GM21423 (cell line): ENCODE data around the gene OR1K1.
"Not testable (repeated sequence)": the region's sequence is repeated elsewhere in the genome, so short reads cannot be mapped to it uniquely, and the experiment has no call there.

Experiments used
- ATAC-seq: cut with Tn5 transposase; IDR thresholded peaks from one replicate; pipeline ENCODE4 v1.9.1; 2021; ENCODE audit warnings: mild to moderate bottlenecking, moderate library complexity; ENCODE audit not compliant: unreplicated experiment

OR1K1 gene, protein sequence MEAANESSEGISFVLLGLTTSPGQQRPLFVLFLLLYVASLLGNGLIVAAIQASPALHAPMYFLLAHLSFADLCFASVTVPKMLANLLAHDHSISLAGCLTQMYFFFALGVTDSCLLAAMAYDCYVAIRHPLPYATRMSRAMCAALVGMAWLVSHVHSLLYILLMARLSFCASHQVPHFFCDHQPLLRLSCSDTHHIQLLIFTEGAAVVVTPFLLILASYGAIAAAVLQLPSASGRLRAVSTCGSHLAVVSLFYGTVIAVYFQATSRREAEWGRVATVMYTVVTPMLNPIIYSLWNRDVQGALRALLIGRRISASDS

DNA sequence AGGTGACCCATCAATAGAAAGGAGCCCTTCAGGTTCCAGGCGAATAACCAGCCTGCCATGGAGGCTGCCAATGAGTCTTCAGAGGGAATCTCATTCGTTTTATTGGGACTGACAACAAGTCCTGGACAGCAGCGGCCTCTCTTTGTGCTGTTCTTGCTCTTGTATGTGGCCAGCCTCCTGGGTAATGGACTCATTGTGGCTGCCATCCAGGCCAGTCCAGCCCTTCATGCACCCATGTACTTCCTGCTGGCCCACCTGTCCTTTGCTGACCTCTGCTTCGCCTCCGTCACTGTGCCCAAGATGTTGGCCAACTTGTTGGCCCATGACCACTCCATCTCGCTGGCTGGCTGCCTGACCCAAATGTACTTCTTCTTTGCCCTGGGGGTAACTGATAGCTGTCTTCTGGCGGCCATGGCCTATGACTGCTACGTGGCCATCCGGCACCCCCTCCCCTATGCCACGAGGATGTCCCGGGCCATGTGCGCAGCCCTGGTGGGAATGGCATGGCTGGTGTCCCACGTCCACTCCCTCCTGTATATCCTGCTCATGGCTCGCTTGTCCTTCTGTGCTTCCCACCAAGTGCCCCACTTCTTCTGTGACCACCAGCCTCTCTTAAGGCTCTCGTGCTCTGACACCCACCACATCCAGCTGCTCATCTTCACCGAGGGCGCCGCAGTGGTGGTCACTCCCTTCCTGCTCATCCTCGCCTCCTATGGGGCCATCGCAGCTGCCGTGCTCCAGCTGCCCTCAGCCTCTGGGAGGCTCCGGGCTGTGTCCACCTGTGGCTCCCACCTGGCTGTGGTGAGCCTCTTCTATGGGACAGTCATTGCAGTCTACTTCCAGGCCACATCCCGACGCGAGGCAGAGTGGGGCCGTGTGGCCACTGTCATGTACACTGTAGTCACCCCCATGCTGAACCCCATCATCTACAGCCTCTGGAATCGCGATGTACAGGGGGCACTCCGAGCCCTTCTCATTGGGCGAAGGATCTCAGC lies at the start of gene OR1K1:
TSS of gene OR1K1 (plus strand) at position 58 of the 995 bp plus-strand sequence. CDS start at position 58, 0 bp downstream.
- ATAC-seq = no peak

DNA sequence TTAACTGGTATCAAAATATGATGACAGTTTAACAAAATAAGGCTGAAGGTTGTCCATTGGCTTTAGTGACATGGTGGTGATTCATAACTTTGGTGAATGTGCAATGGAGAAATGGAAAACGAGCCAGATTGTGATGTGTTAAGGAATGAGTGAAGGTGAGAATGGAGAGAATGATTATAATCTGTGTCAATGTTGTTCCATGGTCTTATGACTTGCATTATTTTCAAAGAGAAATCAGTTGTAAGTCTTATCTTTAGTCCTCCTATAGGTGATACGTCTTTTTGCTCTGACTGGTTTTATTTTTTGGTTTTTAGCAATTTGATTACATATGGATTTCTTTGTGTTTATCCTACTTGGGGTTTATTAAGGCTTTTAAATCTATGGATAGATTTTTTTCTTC lies 45.1 kb upstream of the OR1K1 start:
- no peak for ATAC-seq

DNA sequence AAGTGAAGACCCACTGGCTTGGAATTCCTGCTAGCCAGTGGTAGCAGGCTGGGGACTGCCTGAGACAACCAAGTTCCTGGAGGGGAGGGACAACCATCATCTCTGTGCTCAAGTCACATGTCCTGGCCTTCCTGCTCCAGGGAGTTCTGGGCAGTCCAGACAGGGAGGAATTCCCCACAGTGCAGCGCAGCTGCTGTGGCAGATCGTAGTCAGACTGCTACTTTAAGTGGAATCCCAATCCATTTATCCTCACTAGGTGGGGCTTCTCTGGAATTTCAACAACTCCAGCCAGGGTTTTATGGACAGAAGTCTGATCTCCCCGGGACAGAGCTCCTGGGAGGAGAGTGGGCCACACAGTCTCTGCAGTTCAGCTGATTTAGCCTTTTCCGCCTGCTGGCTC lies 32.1 kb upstream of the OR1K1 start:
- no peak for ATAC-seq

DNA sequence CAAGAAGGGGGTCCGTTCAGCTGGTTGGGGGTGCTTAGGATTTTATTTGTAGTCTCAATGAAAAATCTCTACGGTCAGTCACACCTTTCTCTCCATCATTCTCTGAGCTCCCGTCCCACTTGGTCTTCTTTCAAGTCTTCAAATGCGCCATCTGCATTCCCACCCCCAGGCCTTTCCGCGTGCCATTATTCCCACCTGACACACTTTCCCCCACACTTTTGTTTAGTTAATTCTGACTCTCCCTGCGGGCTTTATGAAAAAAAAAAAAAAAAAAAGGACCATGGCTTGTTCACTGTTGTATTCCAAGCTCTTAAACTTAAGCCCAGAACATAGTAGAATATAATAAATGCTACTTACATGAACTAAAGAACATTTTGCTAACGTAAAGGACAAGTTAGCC lies 22.9 kb upstream of the OR1K1 start:
- no peak for ATAC-seq

DNA sequence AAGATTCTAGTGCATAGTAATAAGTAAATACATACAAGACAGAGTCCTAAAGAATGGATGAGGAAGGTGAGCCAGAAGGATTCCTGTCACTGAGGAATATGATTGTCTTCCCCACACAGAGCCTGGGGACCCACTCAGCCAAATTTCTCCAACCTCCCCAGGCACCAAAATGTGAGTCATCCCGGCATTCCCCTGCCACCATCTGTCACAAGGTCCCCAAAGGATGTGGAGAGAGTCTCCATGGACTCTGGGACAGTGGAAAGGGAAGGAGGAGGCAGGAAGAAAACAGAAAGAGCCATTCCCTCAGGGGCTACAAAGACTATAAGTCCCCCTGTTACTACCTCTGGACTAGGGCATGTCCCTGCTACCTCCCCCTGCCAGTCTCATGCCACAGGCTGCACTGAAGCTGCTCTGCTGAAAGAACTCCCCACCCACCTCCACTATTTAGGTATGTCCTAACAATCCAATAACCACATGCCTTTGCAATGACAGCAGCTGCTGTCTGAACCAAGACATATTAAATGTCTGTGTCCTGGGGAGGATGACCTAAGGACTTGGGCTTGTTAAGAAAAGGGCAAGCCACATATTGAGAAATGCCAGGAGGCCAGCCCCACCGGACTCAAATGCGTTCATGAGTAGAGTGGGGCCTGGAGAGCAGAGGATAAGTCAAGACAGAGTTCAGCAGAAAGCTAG lies 21.8 kb upstream of the OR1K1 start:
- no peak for ATAC-seq

DNA sequence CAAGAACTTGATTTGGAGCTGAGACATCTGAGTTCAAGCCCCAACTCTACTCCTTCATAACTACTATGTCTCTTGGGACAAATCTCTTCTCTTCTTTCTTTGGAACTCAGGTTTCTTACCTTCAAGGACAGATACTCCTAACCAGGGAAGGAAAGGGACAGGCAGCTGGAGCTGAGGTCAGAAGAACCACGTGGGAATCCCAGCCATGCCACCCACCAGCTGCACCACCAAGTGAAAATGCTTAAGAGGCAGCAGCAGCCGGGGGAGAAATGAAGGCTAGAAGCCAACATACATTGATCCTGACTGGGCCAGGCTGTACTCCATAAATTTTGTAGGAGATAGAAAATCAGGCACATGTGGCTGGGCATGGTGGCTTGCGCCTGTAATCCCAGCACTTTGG lies 20.7 kb upstream of the OR1K1 start:
- ATAC-seq = no peak

DNA sequence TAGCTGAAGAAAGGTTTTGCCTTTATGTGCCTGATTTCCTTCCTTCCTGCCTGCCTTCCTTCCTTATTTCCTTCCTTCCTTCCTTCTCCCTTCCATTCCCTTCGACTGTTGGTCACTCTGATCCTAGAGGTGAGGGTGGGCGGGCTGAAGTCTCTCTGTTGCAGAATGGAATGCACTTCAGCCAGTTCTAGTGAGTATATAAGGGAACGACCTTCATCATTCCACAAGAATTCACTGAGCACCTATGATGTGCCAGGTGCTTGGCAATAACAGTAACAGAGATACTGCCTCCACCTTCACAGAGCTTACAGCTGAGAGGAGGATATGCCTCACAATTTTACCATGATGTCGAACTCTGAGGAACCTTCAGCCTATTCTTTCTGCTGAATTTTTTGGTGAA lies 19.9 kb upstream of the OR1K1 start:
- ATAC-seq = no peak

DNA sequence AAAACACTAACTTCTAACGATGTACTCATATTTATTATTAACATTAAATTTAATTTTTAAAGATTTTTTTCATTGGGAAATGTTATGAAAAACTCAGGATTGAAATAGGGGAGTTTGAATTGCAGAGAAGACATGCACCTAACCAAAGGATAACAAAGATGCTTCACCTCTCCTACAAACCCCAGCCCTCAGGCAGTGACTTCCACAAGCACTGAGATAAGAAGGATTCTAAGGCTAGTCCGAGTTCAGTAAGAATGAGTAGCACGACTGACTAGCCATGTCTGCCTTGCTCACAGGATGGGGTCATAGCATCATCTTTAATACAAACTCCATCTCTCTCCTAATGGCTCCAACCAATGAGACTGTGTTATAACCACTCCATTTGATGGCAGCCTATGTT lies 18.3 kb upstream of the OR1K1 start:
- no peak for ATAC-seq

DNA sequence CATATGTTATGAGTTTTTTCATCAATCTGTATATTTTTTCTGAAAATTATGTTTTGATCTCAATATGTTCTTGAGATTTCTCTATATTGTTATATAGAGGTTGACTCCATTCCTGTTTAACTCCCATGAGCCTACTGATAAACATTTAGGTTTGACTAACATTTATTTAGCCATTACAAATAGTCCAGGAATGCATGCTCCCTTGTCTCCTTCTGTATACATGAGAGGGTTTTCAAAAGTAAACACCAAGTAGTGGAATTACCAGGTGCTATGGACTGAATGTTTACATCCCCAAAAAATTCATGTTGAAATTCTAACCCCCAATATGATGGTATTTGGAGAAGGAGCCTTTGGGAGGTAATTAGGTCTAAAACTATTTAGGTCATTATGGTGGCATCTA lies 14.7 kb upstream of the OR1K1 start:
- ATAC-seq = no peak

DNA sequence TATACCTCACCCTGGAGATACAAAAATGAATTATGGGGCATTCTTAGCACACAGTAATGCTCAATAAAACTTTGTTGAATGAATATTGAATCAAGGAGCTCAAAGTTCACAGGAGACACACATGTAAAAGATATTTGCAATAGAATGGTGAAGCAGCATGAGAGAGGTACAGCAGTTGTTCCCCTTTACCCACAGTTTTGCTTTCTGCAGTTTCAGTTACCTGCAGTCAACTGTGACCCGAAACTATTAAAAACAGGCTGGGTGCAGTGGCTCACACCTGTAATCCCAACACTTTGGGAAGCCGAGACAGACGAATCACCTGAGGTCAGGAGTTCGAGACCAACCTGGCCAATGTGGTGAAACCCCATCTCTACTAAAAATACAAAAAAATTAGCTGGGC lies 13.6 kb upstream of the OR1K1 start:
- ATAC-seq = no peak

DNA sequence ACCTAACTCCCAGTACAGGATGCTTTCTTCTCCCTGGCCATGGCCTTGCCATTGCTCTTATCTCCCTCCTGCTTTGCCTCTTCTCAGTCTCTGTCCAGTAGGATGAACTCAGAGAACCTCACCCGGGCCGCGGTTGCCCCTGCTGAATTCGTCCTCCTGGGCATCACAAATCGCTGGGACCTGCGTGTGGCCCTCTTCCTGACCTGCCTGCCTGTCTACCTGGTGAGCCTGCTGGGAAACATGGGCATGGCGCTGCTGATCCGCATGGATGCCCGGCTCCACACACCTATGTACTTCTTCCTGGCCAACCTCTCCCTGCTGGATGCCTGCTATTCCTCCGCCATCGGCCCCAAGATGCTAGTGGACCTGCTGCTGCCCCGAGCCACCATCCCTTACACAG lies 11.1 kb upstream of the OR1K1 start, which contains the start of gene OR5C1:
TSS of gene OR5C1 (plus strand) at position 103 of the 400 bp plus-strand sequence. CDS start at position 103, 0 bp downstream.
- no peak for ATAC-seq

DNA sequence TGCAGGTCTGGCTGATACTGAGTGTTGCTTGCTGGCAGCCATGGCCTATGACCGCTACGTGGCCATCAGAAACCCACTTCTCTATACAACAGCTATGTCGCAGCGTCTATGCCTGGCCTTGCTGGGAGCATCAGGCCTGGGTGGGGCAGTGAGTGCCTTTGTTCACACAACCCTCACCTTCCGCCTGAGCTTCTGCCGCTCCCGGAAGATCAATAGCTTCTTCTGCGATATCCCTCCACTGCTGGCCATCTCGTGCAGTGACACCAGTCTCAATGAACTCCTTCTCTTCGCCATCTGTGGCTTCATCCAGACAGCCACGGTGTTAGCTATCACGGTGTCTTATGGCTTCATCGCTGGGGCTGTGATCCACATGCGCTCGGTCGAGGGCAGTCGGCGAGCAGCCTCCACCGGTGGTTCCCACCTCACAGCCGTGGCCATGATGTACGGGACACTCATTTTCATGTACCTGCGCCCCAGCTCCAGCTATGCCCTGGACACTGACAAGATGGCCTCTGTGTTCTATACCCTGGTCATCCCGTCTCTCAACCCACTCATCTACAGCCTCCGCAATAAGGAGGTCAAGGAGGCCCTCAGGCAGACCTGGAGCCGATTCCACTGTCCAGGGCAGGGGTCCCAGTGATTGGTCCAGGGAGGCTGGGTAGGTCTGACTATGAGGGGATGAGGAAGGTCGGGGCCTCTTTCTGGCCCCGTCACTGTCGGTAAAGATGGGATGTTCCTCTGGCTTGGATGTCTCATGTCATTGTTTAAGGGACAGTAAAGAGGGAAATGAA lies 10.5 kb upstream of the OR1K1 start:
- ATAC-seq = no peak

DNA sequence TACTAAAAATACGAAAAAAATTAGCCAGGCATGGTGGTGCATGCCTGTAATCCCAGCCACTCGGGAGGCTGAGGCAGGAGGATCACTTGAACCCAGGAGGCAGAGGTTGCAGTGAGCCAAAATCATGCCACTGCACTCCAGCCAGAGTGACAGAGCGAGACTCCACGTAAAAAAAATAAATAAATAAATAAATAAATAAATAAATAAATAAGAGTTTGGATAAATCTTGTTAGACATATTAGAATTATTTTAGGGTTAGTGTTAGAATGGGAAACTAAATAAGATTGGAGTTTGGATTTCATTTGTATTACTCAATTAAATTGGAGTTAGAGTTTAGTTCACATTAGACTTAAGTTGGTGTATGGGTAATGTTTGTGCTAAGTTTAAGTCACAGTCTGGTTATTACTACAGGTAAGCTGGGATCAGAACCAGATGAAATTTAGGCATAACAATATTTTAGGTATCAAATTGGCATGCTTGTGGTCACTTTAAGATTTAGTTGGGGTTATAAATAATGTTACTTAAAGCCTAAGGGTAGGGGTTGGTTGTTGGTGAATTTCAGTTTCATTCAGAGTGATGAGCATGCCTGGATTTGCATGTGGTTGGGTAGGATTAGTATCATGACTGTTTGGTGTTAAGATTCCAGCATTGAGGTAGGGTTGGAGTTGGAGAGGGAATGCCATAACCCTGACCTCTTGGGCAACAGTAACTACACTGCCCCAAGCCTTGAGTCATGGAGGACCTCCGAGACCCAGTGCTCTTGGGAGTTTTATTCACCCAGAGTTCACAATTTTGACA lies 7.9 kb upstream of the OR1K1 start:
- no peak for ATAC-seq

DNA sequence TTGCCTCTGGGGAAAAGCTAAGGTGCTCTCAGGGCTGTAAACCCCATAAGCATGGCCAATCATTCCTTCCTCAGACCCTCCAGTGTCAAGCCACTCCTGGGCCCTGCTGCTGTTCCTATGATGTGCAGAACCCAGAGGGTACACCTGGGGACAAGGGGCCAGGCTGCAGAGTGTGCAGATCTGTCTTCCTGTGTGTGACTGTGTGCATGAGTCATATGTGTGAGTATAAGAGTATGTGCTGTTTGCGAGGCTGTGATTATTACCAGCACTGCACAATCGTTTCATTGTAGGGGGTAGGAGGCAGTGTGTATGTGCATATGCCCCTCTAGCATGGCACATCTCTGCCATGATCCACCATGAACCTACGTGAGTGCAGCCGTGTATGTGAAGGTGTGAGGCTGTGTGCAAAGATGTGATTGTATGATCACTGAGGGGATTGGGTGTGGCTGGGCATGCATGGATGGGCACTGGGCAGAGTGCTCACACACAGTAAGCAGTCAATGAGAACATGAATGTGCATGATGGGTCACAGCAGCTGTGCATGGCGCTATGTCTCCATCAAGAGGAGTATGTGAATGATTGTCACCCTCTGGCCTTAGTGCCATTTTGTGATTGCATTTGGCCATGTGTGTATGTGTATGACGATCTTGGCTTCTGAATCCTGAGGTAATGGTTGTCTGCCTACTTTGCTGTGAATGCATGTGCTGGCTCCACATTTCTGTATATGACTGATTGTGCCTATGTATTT lies 2.4 kb upstream of the OR1K1 start:
- no peak for ATAC-seq

DNA sequence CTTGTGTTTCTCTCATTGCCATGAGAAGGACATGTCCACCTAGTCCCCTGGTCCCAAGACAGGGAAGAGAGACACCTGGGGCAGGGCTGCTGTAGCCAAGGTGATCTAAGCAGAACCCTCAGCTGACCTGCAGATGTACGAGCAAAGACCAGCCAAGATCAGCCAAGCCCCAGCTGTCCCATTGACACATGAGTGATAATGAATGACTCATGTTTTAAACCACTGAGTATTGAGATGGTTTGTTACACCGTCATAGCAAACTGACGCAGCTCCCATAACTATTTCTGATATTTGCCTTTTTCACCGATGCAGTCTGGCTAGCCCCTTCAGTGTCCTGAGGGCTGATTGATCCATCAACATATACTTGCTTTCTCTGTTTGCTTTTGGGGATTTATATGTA lies 6.7 kb downstream of the OR1K1 start:
- no peak for ATAC-seq

DNA sequence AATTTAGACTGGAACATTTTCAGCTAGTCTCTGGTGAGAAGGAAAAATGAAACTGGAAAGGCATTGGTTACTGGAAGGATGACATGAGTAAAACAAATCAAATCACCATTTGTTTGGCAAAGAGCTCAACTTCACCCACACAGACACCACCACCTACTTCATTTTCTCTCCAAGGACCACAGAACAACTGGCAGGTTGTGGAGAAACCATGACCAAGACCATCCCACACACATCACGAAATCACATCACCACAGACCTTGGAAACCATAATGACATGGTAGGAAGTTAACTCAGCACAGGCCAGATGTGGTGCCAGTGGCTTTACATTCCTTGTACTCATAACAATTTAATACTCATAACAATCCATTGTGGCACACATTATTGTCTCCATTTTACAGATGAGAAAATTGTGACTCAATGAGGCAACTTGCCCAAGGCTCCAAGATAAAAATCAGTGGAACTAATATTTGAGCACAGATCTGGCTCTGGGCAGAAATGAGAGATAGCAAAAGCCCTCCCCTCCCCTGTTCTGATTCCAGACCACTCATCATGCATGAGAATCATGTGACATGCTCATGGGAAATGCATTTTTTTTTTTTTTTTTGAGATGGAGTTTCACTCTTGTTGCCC lies 7.5 kb downstream of the OR1K1 start:
- ATAC-seq = no peak

DNA sequence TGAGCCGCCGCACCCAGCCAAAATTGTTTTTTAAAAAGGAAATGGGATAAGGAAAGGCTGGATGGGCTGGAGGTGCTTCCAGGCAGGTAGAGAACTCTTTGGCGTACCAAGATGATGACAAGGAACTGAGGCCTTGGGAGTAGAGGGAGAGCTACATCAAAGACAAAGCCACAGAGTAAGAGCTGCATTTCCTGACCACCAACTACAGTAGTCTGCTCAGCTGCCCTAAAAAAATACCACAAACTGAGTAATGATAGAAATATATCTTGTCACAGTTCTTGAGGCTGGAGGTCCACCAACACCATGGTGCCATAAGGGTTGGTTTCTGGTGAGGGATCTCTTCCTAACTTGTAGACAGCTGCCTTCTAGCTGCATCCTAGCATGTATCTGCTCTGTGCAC lies 8.2 kb downstream of the OR1K1 start:
- ATAC-seq = no peak

DNA sequence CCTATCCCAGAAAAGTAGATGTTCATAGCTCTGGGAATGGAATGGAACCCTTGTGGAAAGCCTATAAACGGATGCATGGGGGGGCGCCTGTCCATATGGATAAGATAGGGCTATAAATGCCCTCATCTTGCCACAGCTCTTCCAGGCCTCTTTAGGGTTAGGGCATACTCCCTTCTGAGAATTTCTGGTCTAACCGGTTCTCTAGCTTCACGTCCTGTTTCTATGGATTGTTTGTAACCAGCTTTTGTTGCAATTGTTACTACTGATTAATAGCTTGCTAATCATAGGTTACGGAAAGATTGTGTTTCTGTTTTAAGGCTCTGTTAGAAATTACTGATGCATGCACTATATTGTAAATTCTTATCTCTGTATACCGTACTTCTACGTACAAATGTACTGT lies 9.3 kb downstream of the OR1K1 start:
- ATAC-seq = not testable (repeated sequence)
